Testis (tissue), 3 donors: ENCODE measurements around the gene APRT. TPM values are rescaled to one million over a fixed set of nuclear protein-coding genes. Genes with fewer than 3 reads are reported as not detected.

Experiments used
- DNase-seq: peaks from one replicate; pipeline ENCODE4 v3.0.0-alpha.2; 2019
- H3K27ac ChIP-seq, 2 donors: fragments of 200-600 bp; sonication (generic); one replicate each; pipeline ENCODE4 v1.5.1; 2019
- H3K27me3 ChIP-seq: fragments of 200-600 bp; sonication (generic); one replicate; pipeline ENCODE4 v1.5.1; 2019
- H3K36me3 ChIP-seq: fragments of 200-600 bp; sonication (generic); one replicate; pipeline ENCODE4 v1.5.1; 2017; ENCODE audit warnings: low read depth; ENCODE audit errors: missing control alignments
- H3K4me1 ChIP-seq: fragments of 200-600 bp; sonication (generic); one replicate; pipeline ENCODE4 v1.5.1; 2019
- H3K4me3 ChIP-seq, 2 donors: fragments of 200-600 bp; sonication (generic); one replicate each; pipeline ENCODE4 v1.5.1; 2017 to 2019
- H3K9me3 ChIP-seq: fragments of 200-600 bp; sonication (generic); one replicate; pipeline ENCODE4 v1.5.1; 2017
- POLR2A ChIP-seq: fragments of 450-650 bp; IDR thresholded peaks from one replicate; pipeline ENCODE4 v1.6.1; 2017; ENCODE audit warnings: antibody characterized with exemption, mild to moderate bottlenecking, moderate library complexity
- WGBS, 2 donors: methylation state at CpG; one replicate each; pipeline ENCODE4 v1.1.5; 2018; 5-methylcytosine and 5-hydroxymethylcytosine counted together
- intact Hi-C: fragments of 100-400 bp; cut with DNase I; formaldehyde crosslinking; loops from one replicate; pipeline ENCODE4 v1.15.1; 2023; ENCODE audit warnings: low total_unique reads
- polyA plus RNA-seq: library from polyadenylated mRNA; stranded (reverse); fragments of 350-450 nt; fragmentation: Illumina TruSeq; extraction: RNeasy Lipid Tissue Mini Kit (QIAGEN cat#74804); gene quantifications from one replicate; pipeline ENCODE4 v1.2.3, GENCODE V29; 2014; ENCODE audit warnings: low read depth, low replicate concordance; ENCODE audit not compliant: insufficient read depth
- total RNA-seq, 2 donors: library from RNA; depleted of rRNA; stranded (reverse); fragments of >200 nt; gene quantifications; one replicate each; pipeline ENCODE4 v1.2.3, GENCODE V29; 2016
- TF ChIP-seq, protein P1 (sequence below), 3 experiments: fragments of 450-650 bp in 2 of 3; fragments of 200-600 bp in 1 of 3; sonication (generic) in 1 of 3; IDR thresholded peaks; one replicate each; pipeline ENCODE4 v1.5.1; 2016 to 2019; ENCODE audit warnings: antibody characterized with exemption in 3 of 3, mild to moderate bottlenecking in 2 of 3, moderate library complexity in 1 of 3

APRT gene
- total and polyA plus RNA-seq, 3 donors from 2014 or later, result 62.1 to 86.0 (median 82.1) TPM

DNA sequence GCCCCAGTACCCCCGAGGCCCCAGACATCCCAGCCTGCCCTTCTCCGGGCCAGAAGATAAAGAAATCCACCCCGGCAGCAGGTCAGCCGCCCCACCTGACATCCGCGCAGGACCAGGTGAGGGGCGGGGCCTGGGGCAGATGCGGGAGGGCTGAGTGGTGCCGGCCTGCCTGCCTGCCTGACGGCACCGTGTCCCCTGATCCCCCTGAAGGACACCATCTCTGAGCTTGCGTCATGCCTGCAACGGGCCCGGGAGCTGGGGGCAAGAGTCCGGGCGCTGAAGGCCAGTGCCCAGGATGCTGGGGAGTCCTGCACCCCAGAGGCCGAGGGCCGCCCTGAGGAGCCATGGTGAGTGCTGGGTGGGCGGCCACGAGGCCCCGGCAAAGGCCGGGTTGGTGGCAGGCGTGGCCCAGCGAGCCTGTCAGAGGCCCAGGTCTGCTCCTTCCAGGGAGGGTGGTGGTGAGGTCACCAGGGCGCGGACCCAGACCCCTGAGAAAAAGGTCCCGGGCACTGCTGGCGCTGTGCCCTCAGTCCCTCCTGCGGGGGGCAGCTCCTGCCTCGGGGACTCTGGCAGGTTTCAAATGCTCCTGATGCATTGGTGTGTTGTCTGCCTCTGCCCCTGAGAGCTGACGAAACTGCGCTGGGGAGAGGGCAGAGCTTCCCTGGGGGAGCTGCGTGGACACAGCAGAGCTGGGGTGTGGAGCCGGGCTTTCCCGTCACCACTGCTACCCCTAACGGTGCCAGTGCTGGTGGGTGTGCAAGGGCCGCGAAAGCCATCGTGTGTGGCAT lies 7.0 kb downstream of the APRT start:
- DNase-seq, result no peak
- Histone ChIP-seq H3K9me3 (no peaks in the 10 kb centered on the region), H3K4me3 (peak overlapping the region in 1 of 2 donors; percentile 34), H3K27me3 (no peaks in the 10 kb centered on the region), H3K27ac (no peak overlapping the region), H3K36me3 (no peaks in the 10 kb centered on the region), H3K4me1 (peaks cover 21% of the 10 kb centered on the region)
- intact Hi-C loops, result no loop called here
- 25% methylated on average over 35 of the region's 39 CpGs; no CpG with 5 or more reads in 1 of the 2 donors for WGBS, 2 donors
- TF ChIP-seq, protein P1, sequence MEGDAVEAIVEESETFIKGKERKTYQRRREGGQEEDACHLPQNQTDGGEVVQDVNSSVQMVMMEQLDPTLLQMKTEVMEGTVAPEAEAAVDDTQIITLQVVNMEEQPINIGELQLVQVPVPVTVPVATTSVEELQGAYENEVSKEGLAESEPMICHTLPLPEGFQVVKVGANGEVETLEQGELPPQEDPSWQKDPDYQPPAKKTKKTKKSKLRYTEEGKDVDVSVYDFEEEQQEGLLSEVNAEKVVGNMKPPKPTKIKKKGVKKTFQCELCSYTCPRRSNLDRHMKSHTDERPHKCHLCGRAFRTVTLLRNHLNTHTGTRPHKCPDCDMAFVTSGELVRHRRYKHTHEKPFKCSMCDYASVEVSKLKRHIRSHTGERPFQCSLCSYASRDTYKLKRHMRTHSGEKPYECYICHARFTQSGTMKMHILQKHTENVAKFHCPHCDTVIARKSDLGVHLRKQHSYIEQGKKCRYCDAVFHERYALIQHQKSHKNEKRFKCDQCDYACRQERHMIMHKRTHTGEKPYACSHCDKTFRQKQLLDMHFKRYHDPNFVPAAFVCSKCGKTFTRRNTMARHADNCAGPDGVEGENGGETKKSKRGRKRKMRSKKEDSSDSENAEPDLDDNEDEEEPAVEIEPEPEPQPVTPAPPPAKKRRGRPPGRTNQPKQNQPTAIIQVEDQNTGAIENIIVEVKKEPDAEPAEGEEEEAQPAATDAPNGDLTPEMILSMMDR (IDR thresholded peaks at IDR 0.05), result no peak
- TF ChIP-seq POLR2A, result no peak

- no peak overlapping the region for H3K27ac ChIP-seq
- no peaks in the 10 kb centered on the region for H3K36me3 ChIP-seq
- TF ChIP-seq POLR2A, result no peak
- TF ChIP-seq, protein P1 (IDR thresholded peaks at IDR 0.05), result no peak
- H3K4me3 ChIP-seq, result peak overlapping the region; percentile 34 to 68
- no peak for DNase-seq
- peaks cover 21% of the 10 kb centered on the region for H3K4me1 ChIP-seq
- 6% methylated on average over 16 of the region's 16 CpGs; no CpG with 5 or more reads in 1 of the 2 donors for WGBS, 2 donors
- no peaks in the 10 kb centered on the region for H3K9me3 ChIP-seq
- intact Hi-C loops, result no loop called here
- H3K27me3 ChIP-seq, result no peaks in the 10 kb centered on the region
Observed at GRCh38 chr16:88804173-88804551, 7.6 kb downstream of the APRT start.

- TF ChIP-seq, protein P1 (IDR thresholded peaks at IDR 0.05), result no peak
- TF ChIP-seq POLR2A, result no peak
- no peaks in the 10 kb centered on the region for H3K36me3 ChIP-seq
Observed at GRCh38 chr16:88803264-88803987, 8.3 kb downstream of the APRT start, which contains the start of gene CDT1. TSS of gene CDT1 (plus strand) at chr16:88803789. CDS start at chr16:88803832, 43 bp downstream.

DNA sequence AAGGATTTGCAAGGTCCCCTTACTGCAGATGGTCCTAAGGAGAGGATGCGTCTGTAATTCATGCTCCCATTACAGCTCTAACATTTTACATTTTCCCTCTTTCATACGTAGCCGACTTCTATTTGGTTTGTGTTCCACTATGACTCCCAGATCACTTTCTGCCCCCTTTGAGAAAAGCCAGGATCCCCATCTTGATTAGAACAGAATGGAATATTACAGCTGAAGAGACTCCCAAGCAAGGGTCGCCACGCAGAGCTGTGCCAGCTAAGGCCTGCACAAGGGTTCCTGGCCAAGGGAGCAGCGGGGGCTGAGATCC lies 11.5 kb downstream of the APRT start:
- Histone ChIP-seq H3K27me3 (no peaks in the 10 kb centered on the region), H3K4me3 (no peak overlapping the region), H3K4me1 (peaks cover 6% of the 10 kb centered on the region), H3K27ac (no peak overlapping the region), H3K9me3 (no peaks in the 10 kb centered on the region), H3K36me3 (no peaks in the 10 kb centered on the region)
- 86 to 90% methylated on average over 6 of the region's 6 CpGs for WGBS, 2 donors
- intact Hi-C loops, result no loop called here
- no peak for DNase-seq
- TF ChIP-seq, protein P1 (IDR thresholded peaks at IDR 0.05), result no peak
- no peak for TF ChIP-seq POLR2A

More at GRCh38 chr16:88803264-88803987, 8.3 kb downstream of the APRT start, which contains the start of gene CDT1:
- peak; percentile 73 for DNase-seq
- Histone ChIP-seq H3K4me3 (peak within 1 kb of the TSS; percentile 51 to 68), H3K27ac (peak within 1 kb of the TSS in 1 of 2 donors; percentile 67), H3K9me3 (no peaks in the 10 kb centered on the region), H3K27me3 (no peaks in the 10 kb centered on the region), H3K4me1 (peaks cover 21% of the 10 kb centered on the region)
- WGBS, 2 donors, result 0% methylated on average over 40 to 76 of the region's 98 CpGs
- intact Hi-C loops, result no loop called here
